Muscle of leg (tissue), 11 donors: ENCODE measurements around the gene SELENOS. TPM values are rescaled to one million over a fixed set of nuclear protein-coding genes. Genes with fewer than 3 reads are reported as not detected.

Experiments
- DNase-seq: peaks from one replicate; pipeline ENCODE4 v3.0.0; 2013
- H3K27ac ChIP-seq: one replicate; pipeline ENCODE4 v1.5.1; 2013; ENCODE audit warnings: mild to moderate bottlenecking, low read length, control low read depth
- H3K27me3 ChIP-seq: one replicate; pipeline ENCODE4 v1.6.1; 2013; ENCODE audit warnings: low read length; ENCODE audit not compliant: control insufficient read depth, insufficient read depth
- H3K36me3 ChIP-seq: one replicate; pipeline ENCODE4 v1.6.1; 2013; ENCODE audit warnings: low read length; ENCODE audit not compliant: control insufficient read depth, insufficient read depth
- H3K4me1 ChIP-seq: one replicate; pipeline ENCODE4 v1.6.1; 2013; ENCODE audit warnings: low read length; ENCODE audit not compliant: control insufficient read depth, insufficient read depth
- H3K4me3 ChIP-seq: one replicate; pipeline ENCODE4 v1.5.1; 2013; ENCODE audit warnings: low read length, control low read depth
- H3K9me3 ChIP-seq: replicated peaks from 2 replicates; pipeline ENCODE4 v1.6.1; 2013; ENCODE audit warnings: low read depth, low read length; ENCODE audit not compliant: control insufficient read depth
- WGBS: methylation state at CpG from one replicate; pipeline ENCODE4 v1.1.5; 2013; ENCODE audit warnings: missing lambda C conversion rate; ENCODE audit not compliant: insufficient coverage; 5-methylcytosine and 5-hydroxymethylcytosine counted together
- polyA plus RNA-seq, 8 donors: library from polyadenylated mRNA; unstranded; fragments of 120-200 nt; gene quantifications; one replicate each; pipeline versions ENCODE4 v1.2.1 to v1.2.3, GENCODE V29; 2013; ENCODE audit warnings: inconsistent platforms in 1 of 8, low replicate concordance in 1 of 8; ENCODE audit not compliant: insufficient read length in 8 of 8, insufficient read depth in 1 of 8
- total RNA-seq: library from RNA; stranded (reverse); fragments of 120-200 nt; gene quantifications from one replicate; pipeline ENCODE4 v1.2.4, GENCODE V29; 2013

SELENOS gene
- total and polyA plus RNA-seq, 9 donors, result 39.3 to 48.3 (median 44.6) TPM

- WGBS, result 86% methylated on average over 10 of the region's 17 CpGs
- Histone ChIP-seq H3K36me3 (peaks cover 16% of the 10 kb centered on the region), H3K4me3 (no peak overlapping the region), H3K27ac (no peak overlapping the region), H3K4me1 (peaks cover 25% of the 10 kb centered on the region), H3K9me3 (no peaks in the 10 kb centered on the region), H3K27me3 (no peaks in the 10 kb centered on the region)
- DNase-seq, result no peak
Measured at GRCh38 chr15:101264911-101265641, 12.2 kb downstream of the SELENOS start.

- 87% methylated on average over 3 of the region's 4 CpGs for WGBS
- no peak for DNase-seq
- Histone ChIP-seq H3K36me3 (peaks cover 5% of the 10 kb centered on the region), H3K27me3 (no peaks in the 10 kb centered on the region), H3K9me3 (no peaks in the 10 kb centered on the region), H3K4me1 (peaks cover 25% of the 10 kb centered on the region), H3K4me3 (no peak overlapping the region), H3K27ac (no peak overlapping the region)
Measured at GRCh38 chr15:101264011-101264410, 13.3 kb downstream of the SELENOS start.

GRCh38 chr15:101262551-101262950 is 14.7 kb downstream of the SELENOS start:
- Histone ChIP-seq H3K27ac (no peak overlapping the region), H3K9me3 (no peaks in the 10 kb centered on the region), H3K27me3 (no peaks in the 10 kb centered on the region), H3K36me3 (no peaks in the 10 kb centered on the region), H3K4me1 (peaks cover 24% of the 10 kb centered on the region), H3K4me3 (no peak overlapping the region)
- whole genome bisulfite sequencing, result no CpG with 5 or more reads among the region's 4 CpGs
- DNase-seq, result no peak

- no peaks in the 10 kb centered on the region for H3K36me3 ChIP-seq
- 34% methylated on average over 4 of the region's 11 CpGs for WGBS
- peak; percentile 85 for DNase-seq
Measured at GRCh38 chr15:101258238-101259144, 18.8 kb downstream of the SELENOS start.

GRCh38 chr15:101256757-101257156 is 20.5 kb downstream of the SELENOS start:
- no peaks in the 10 kb centered on the region for H3K27me3 ChIP-seq
- H3K27ac ChIP-seq, result no peak overlapping the region
- H3K9me3 ChIP-seq, result no peaks in the 10 kb centered on the region
- no peaks in the 10 kb centered on the region for H3K36me3 ChIP-seq
- 93% methylated on average over 2 of the region's 6 CpGs for WGBS
- H3K4me3 ChIP-seq, result no peak overlapping the region
- no peak for DNase-seq
- peaks cover 43% of the 10 kb centered on the region for H3K4me1 ChIP-seq

More at GRCh38 chr15:101258238-101259144, 18.8 kb downstream of the SELENOS start:
- Histone ChIP-seq H3K9me3 (no peaks in the 10 kb centered on the region), H3K27me3 (no peaks in the 10 kb centered on the region), H3K4me1 (peaks cover 34% of the 10 kb centered on the region), H3K27ac (no peak overlapping the region), H3K4me3 (no peak overlapping the region)

- Histone ChIP-seq H3K9me3 (no peaks in the 10 kb centered on the region), H3K27me3 (no peaks in the 10 kb centered on the region), H3K4me1 (peaks cover 44% of the 10 kb centered on the region), H3K27ac (peak overlapping the region; percentile 54), H3K4me3 (no peak overlapping the region), H3K36me3 (no peaks in the 10 kb centered on the region)
- 7% methylated on average over 8 of the region's 8 CpGs for WGBS
- DNase-seq, result peak; percentile 85
Measured at GRCh38 chr15:101255615-101256241, 21.6 kb downstream of the SELENOS start.

- Histone ChIP-seq H3K4me3 (no peak overlapping the region), H3K4me1 (peaks cover 50% of the 10 kb centered on the region), H3K36me3 (no peaks in the 10 kb centered on the region), H3K27ac (peak overlapping the region; percentile 62), H3K9me3 (no peaks in the 10 kb centered on the region), H3K27me3 (no peaks in the 10 kb centered on the region)
- WGBS, result 47% methylated on average over 2 of the region's 5 CpGs
- DNase-seq, result peak; percentile 64
Measured at GRCh38 chr15:101255051-101255395, 22.3 kb downstream of the SELENOS start.

- H3K27me3 ChIP-seq, result no peaks in the 10 kb centered on the region
- no peak overlapping the region for H3K4me3 ChIP-seq
- H3K36me3 ChIP-seq, result no peaks in the 10 kb centered on the region
- no peaks in the 10 kb centered on the region for H3K9me3 ChIP-seq
- no peak for DNase-seq
- peak overlapping the region; percentile 62 for H3K27ac ChIP-seq
- WGBS, result 51% methylated on average over 3 of the region's 11 CpGs
- H3K4me1 ChIP-seq, result peaks cover 56% of the 10 kb centered on the region
Measured at GRCh38 chr15:101254157-101255050, 22.9 kb downstream of the SELENOS start.

GRCh38 chr15:101252836-101253235 is 24.4 kb downstream of the SELENOS start:
- WGBS, result no CpG with 5 or more reads among the region's 3 CpGs
- Histone ChIP-seq H3K4me1 (peaks cover 61% of the 10 kb centered on the region), H3K36me3 (peaks cover 4% of the 10 kb centered on the region), H3K4me3 (peak overlapping the region; percentile 59), H3K9me3 (no peaks in the 10 kb centered on the region), H3K27me3 (no peaks in the 10 kb centered on the region), H3K27ac (peak overlapping the region; percentile 89)
- DNase-seq, result no peak
